ENCODE results near the gene CSF2. TPM values are rescaled to one million over a fixed set of nuclear protein-coding genes. Genes with fewer than 3 reads are reported as not detected.

The CSF2 gene
- total and polyA plus RNA-seq, 2 of the 4 experiments (the other 2 are of a cell fraction) = 0.31 TPM; not detected in 1

DNA sequence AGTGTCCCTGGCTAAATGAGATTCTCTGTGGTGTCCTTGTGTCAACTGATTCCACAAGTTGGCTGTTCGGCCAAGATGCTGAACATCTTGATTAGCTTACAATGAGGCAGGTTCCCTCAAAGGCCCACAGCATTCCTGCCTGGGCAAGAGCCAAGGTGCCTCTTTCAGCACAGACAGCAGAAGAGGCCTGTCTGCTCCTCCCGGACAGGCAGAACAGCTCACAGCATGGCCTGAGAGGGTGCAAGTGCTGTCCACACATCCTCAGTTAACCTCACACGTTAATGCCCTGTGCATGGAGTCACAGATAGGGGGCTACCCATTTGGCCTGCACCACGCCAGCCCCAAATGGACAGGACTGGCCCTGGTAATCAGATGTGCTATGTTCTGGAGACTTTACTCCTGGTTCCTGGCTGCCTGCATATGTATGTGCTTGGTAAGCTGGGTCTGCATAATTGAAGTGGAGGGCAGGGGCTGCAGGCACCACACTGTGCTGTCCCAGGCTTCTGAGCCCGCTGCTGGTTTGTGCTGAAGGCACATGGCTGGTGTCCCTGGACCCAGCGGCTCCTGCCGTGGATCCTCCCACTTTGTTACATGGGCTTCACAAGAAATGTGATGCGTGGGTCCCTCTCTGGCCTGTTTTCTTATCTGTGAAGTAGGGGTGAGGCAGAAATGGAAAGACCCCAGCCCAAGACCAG, 8.9 kb downstream of the CSF2 start:
- TF ChIP-seq RCOR1 (IDR thresholded peaks at IDR 0.05; ENCODE audit: insufficient replicate concordance, low read length) (no peak), SMC3 (IDR thresholded peaks at IDR 0.05; ENCODE audit: low read depth, low read length) (no peak), BHLHE40 (IDR thresholded peaks at IDR 0.05; ENCODE audit: low read depth, low read length) (no peak)
- TF ChIP-seq, protein P1, sequence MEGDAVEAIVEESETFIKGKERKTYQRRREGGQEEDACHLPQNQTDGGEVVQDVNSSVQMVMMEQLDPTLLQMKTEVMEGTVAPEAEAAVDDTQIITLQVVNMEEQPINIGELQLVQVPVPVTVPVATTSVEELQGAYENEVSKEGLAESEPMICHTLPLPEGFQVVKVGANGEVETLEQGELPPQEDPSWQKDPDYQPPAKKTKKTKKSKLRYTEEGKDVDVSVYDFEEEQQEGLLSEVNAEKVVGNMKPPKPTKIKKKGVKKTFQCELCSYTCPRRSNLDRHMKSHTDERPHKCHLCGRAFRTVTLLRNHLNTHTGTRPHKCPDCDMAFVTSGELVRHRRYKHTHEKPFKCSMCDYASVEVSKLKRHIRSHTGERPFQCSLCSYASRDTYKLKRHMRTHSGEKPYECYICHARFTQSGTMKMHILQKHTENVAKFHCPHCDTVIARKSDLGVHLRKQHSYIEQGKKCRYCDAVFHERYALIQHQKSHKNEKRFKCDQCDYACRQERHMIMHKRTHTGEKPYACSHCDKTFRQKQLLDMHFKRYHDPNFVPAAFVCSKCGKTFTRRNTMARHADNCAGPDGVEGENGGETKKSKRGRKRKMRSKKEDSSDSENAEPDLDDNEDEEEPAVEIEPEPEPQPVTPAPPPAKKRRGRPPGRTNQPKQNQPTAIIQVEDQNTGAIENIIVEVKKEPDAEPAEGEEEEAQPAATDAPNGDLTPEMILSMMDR (conservative IDR thresholded peaks at IDR 0.05; ENCODE audit: low read depth, low read length) = no peak

More for the DNA sequence above, 8.9 kb downstream of the CSF2 start:
- H3K23ac ChIP-seq (ENCODE audit: low read depth, low read length) = no peak overlapping the region
- H3K4me3 ChIP-seq (ENCODE audit: insufficient read depth, low read depth, low read length) = no peak overlapping the region
- no peak for DNase-seq
- no peaks in the 10 kb centered on the region for H3K27me3 ChIP-seq (ENCODE audit: control insufficient read depth, insufficient read depth, low read length)
- H4K20me1 ChIP-seq (ENCODE audit: insufficient read depth, low read length) = no peaks in the 10 kb centered on the region
- H2BK20ac ChIP-seq (ENCODE audit: low read depth, low read length) = no peak overlapping the region
- no peak overlapping the region for H3K56ac ChIP-seq (ENCODE audit: extremely low read depth, insufficient read depth, low read length)
- H2AFZ ChIP-seq (replicated peaks; ENCODE audit: low read length, poor library complexity) = peak overlapping the region; percentile 47
- no peak overlapping the region for H4K8ac ChIP-seq (ENCODE audit: low read depth in 2 of 2, low read length in 2 of 2)
- no peaks in the 10 kb centered on the region for H3K36me3 ChIP-seq (ENCODE audit: control insufficient read depth, insufficient read depth, low read length)
- dilution Hi-C loops (cut with HindIII; ENCODE audit: low sequenced_read_pairs, unreplicated experiment) (no loop called here), intact Hi-C loops (cut with micrococcal nuclease) (no loop called here), in situ Hi-C loops (cut with MboI; ENCODE audit: low sequenced_read_pairs) (loop anchor here (25.0 kb wide), 1 partner anchor 405 kb away; the partner anchor contains the start of gene IRF1)
- BruUV-seq (replicated peaks) = no TSS peak
- no peak overlapping the region for H2BK120ac ChIP-seq (ENCODE audit: low read depth, low read length)
- H3K9me3 ChIP-seq (ENCODE audit: control insufficient read depth, insufficient read depth, low read length) = no peaks in the 10 kb centered on the region
- WGBS, 2 experiments (ENCODE audit: extremely low coverage in 2 of 2, insufficient read length in 1 of 2) = 71% methylated on average over 1 of the region's 8 CpGs; no CpG with 5 or more reads in 1 of the 2 experiments
- H2AK9ac ChIP-seq (replicated peaks; ENCODE audit: low read depth, low read length, poor library complexity) = no peak overlapping the region
- H4K5ac ChIP-seq (ENCODE audit: low read depth, low read length) = no peak overlapping the region
- ChIA-PET POLR2A (ENCODE audit: unreplicated experiment) (no interaction called here), CTCF (interaction anchor here (0.6 kb wide), 1 partner anchor 107 kb away, joined by 5 read pairs; no protein-coding TSS in a partner anchor)
- no peaks in the 10 kb centered on the region for H3K79me1 ChIP-seq (ENCODE audit: low read depth in 1 of 2, low read length in 2 of 2)
- peaks cover 24% of the 10 kb centered on the region for H3K9me1 ChIP-seq (ENCODE audit: insufficient read depth, low read length)
- H3K18ac ChIP-seq (ENCODE audit: low read depth, low read length) = no peak overlapping the region
- no peak overlapping the region for H3K9ac ChIP-seq (ENCODE audit: low read depth, low read length)
- H3K27ac ChIP-seq (ENCODE audit: insufficient read depth, low read length) = no peak overlapping the region
- H3K4ac ChIP-seq (ENCODE audit: low read depth, low read length) = no peak overlapping the region; the same call in 1 of the 2 replicates
- H3K4me1 ChIP-seq (ENCODE audit: control insufficient read depth, insufficient read depth, low read length) = peaks cover 19% of the 10 kb centered on the region
- H2BK5ac ChIP-seq (ENCODE audit: low read depth, low read length, poor library complexity, severe bottlenecking) = no peak overlapping the region
- no peak overlapping the region for H4K91ac ChIP-seq (ENCODE audit: insufficient read depth, low read depth, low read length)
- H2AK5ac ChIP-seq (ENCODE audit: low read depth, low read length) = peak overlapping the region; percentile 70; the same call in 1 of the 2 replicates
- no peak overlapping the region for H3K4me2 ChIP-seq (ENCODE audit: low read depth, low read length)
- H3K14ac ChIP-seq (replicated peaks; ENCODE audit: low read depth, low read length) = no peak overlapping the region
- no peak overlapping the region; the same call in 2 of the 3 replicates for H2BK15ac ChIP-seq (ENCODE audit: low read depth, low read length)
- no peak for ATAC-seq (ENCODE audit: low read depth)
